Measurements from ENCODE around the gene GIGYF2.

DNA sequence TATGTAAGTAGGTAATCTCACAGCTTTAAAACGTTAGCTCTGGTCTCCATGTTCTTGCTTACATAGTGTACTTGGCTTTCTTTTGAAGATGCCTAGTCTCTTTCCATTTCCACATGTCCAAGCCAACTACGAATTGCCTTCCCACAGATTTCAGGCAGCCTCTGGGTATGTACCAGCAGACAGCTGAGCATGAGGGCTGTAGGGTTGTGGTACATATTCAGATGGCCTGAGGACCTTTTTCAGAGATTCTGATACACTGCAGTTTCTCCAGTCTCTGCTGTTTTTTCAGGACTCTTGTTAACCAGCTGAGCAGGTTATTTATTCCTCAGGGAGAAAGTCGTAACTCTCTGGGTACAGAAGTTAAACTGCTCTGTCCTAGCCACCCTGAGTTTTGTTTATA lies 82.3 kb downstream of the GIGYF2 start:
- no peak for TF ChIP-seq TCF12 (IDR thresholded peaks at IDR 0.05; ENCODE audit: low read depth)
- TF ChIP-seq TAF1 (IDR thresholded peaks at IDR 0.05; ENCODE audit: low read depth): no peak
- TF ChIP-seq, protein P1, sequence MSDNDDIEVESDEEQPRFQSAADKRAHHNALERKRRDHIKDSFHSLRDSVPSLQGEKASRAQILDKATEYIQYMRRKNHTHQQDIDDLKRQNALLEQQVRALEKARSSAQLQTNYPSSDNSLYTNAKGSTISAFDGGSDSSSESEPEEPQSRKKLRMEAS (IDR thresholded peaks at IDR 0.05): no peak
- TF ChIP-seq ZBTB7A (IDR thresholded peaks at IDR 0.05; ENCODE audit: low read depth): no peak
- TF ChIP-seq YY1 (IDR thresholded peaks at IDR 0.05; ENCODE audit: low read depth): no peak
- TF ChIP-seq, protein P2, sequence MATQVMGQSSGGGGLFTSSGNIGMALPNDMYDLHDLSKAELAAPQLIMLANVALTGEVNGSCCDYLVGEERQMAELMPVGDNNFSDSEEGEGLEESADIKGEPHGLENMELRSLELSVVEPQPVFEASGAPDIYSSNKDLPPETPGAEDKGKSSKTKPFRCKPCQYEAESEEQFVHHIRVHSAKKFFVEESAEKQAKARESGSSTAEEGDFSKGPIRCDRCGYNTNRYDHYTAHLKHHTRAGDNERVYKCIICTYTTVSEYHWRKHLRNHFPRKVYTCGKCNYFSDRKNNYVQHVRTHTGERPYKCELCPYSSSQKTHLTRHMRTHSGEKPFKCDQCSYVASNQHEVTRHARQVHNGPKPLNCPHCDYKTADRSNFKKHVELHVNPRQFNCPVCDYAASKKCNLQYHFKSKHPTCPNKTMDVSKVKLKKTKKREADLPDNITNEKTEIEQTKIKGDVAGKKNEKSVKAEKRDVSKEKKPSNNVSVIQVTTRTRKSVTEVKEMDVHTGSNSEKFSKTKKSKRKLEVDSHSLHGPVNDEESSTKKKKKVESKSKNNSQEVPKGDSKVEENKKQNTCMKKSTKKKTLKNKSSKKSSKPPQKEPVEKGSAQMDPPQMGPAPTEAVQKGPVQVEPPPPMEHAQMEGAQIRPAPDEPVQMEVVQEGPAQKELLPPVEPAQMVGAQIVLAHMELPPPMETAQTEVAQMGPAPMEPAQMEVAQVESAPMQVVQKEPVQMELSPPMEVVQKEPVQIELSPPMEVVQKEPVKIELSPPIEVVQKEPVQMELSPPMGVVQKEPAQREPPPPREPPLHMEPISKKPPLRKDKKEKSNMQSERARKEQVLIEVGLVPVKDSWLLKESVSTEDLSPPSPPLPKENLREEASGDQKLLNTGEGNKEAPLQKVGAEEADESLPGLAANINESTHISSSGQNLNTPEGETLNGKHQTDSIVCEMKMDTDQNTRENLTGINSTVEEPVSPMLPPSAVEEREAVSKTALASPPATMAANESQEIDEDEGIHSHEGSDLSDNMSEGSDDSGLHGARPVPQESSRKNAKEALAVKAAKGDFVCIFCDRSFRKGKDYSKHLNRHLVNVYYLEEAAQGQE (IDR thresholded peaks at IDR 0.05; ENCODE audit: low read depth): no peak
- TF ChIP-seq, protein P3, sequence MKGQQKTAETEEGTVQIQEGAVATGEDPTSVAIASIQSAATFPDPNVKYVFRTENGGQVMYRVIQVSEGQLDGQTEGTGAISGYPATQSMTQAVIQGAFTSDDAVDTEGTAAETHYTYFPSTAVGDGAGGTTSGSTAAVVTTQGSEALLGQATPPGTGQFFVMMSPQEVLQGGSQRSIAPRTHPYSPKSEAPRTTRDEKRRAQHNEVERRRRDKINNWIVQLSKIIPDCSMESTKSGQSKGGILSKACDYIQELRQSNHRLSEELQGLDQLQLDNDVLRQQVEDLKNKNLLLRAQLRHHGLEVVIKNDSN (IDR thresholded peaks at IDR 0.05): no peak
- TF ChIP-seq RAD21 (IDR thresholded peaks at IDR 0.05; ENCODE audit: low read depth): no peak
- TF ChIP-seq NFIC (IDR thresholded peaks at IDR 0.05): no peak
- TF ChIP-seq TEAD4 (IDR thresholded peaks at IDR 0.05): no peak
- TF ChIP-seq CREB1 (IDR thresholded peaks at IDR 0.05; ENCODE audit: low read depth): no peak
- no peak for TF ChIP-seq FOXM1 (IDR thresholded peaks at IDR 0.05; ENCODE audit: borderline replicate concordance, low read depth)
- TF ChIP-seq EGR1 (IDR thresholded peaks at IDR 0.05): no peak
- TF ChIP-seq CEBPB (IDR thresholded peaks at IDR 0.05): no peak

Measured in Ishikawa (cell line).